Measurements from ENCODE around the gene ABHD17A.

ABHD17A gene

DNA sequence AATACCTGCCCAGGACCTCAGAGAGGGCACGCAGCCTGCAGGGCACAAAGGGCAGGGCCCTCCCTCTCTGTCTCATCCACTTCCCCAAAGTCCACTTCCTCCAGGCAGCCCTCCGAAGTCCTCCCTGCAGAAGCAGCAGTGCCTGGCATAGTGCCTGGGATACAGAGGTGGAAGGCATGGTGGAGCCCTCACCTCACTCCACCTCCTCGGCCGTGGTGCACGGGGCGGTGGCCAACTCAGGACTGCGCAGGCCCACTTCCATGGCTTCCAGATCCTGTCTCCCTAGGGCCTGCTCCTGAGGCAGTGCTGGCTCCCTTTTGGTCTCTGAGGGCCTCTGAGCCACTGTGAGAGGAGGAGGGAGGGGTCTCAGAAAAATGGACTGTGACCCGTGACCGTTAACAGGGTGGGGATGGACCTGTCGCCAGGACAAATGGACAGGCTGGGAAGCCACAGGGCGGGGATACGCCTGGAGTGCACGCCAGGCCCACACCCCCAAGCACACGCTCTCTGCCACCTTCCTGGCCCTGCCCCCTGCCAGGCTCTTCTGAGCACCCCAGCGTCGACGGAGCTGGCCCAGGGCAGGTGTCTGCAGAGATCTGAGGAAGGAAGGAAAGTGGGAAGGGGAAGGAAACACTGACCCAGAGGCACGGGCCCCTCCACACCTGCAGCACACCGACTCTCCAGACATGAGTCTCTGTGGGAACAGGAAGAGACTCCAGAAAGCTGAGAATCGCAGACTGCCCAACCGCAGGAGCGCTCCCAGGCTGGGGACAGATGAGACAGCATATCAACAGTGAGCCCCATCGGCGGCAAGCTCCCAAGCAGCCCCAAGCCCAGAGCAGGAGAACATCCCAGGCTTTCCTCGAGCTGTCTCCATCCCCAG lies 45.4 kb downstream of the ABHD17A start:
- no peak for DNase-seq (ENCODE audit: low spot score)

DNA sequence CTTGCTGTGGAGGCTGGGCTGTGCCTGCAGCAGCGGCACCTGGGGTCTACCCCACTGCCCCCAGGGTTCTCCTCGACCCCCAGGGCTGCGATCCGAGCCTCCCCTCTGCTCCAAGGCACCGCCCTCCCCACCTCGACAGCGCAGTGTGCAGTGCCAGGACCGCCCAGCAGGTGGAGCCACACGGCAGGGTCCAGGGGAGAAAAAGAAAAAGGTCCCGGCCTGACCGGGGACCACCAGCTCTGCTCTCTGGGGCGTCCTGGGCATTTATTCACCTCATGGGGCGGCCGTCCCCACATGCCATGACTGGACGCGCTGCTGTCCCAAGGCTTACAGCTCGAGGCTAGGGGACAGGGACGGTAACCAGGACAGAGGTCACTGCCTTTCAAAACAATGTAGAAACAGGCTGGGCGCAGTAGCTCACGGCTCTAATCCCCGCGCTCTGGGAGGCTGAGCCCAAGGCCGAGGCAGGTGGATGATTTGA lies 47.6 kb downstream of the ABHD17A start:
- no peak for DNase-seq (ENCODE audit: low spot score)

GRCh38 chr19:1837222-1837565 lies 48.1 kb downstream of the ABHD17A start:
- DNase-seq (ENCODE audit: low spot score) = no peak

DNA sequence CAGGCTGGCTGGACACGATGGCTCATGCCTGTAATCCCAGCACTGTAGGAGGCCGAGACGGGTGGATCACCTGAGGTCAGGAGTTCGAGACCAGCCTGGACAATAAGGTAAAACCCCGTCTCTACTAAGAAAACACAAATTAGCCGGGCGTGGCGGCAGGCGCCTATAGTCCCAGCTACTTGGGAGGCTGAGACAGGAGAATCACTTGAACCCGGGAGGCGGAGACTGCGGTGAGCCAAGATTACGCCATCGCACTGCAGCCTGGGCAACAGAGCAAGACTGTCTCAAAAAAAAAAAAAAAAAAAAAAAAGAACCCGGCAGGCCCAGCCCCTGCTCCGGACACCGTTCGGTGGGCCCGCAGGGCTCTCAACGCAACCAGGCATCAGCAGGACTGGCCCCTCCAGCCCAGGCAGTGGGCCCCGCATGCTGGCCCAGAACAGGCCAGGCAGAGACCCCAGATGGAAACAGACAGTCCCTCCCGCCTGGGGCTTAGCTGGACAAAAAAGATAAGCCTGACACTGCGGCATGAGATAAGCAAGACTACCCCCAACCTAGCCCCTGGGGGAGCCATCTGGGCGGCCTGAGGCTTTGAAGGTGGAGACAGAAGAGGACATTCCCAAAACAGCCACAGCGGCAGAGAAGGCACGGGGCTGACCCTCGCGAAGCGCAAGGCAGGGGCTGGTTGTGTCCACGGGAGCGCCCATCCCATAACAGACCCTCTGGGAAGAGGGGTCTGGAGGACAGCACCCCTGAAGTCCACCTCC lies 48.7 kb downstream of the ABHD17A start:
- DNase-seq (ENCODE audit: low spot score) = no peak

GRCh38 chr19:1833540-1833939 lies 51.8 kb downstream of the ABHD17A start:
- no peak for DNase-seq (ENCODE audit: low spot score)

DNA sequence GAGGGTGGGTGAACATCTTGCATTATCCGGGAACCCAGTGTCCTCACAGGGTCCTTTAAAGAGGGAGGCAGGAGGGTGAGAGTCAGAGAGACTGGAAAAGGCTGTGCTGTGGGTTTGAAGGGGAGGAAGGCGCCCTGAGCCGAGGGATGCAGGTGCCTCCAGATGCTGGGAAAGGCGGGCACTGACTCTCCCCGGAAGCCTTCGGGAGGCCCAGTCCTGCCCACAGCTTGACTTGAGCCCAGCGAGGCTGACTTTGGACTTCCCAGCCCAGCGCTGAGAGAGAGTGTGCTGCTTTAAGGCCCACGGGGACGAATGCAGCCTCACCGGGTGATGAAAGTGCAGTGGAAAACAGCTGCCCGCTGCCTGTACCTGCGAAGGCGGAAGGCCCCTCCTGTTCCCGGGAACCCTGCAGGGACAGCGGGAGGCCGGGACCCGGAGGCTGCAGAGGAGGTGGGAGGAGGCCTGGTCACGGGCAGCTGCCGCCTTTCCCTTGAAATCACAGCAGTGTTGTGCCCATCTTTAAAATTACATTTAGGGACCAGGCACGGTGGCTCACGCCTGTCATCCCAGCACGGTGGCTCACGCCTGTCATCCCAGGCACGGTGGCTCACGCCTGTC lies 53.1 kb downstream of the ABHD17A start:
- DNase-seq (ENCODE audit: low spot score) = no peak

- no peak for DNase-seq (ENCODE audit: low spot score)
Observed at GRCh38 chr19:1830978-1831377, 54.3 kb downstream of the ABHD17A start.

DNA sequence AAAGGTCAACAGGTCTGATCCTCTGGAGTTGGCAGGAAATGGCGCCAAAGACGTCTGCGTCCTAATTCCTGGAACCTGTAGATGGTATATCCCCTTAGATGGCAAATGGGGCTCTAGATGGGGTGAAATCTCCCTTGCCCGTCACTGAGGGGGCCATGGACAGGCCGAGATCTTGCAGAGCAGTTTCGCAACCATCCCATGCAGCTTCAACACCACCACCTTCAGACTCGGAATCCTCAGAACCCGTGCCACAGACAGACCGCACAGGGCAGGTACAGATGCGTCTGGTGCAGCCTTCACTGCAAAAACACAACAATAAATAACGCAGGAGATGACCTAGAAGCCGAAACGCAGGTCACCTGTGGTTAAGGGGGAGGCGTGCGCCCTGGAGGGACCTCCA lies 54.7 kb downstream of the ABHD17A start:
- DNase-seq (ENCODE audit: low spot score) = no peak

DNA sequence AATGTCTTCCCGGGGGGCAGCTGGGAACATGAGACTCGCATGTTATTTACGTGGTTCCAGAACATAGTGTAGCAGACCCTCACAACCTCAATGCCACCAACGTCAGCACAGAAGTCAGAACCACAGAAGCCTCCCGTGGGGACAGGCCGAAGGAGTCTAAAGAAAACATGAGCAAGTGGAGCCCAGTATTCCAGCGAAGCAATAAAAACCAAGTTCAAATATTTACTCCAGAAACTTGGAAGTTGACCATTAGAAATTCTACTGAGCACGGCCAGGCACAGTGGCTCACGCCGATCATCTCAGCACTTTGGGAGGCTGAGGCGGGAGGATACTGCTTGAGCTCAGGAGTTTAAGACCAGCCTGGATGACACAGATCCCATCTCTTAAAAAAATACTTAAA lies 55.3 kb downstream of the ABHD17A start:
- no peak for DNase-seq (ENCODE audit: low spot score)

DNA sequence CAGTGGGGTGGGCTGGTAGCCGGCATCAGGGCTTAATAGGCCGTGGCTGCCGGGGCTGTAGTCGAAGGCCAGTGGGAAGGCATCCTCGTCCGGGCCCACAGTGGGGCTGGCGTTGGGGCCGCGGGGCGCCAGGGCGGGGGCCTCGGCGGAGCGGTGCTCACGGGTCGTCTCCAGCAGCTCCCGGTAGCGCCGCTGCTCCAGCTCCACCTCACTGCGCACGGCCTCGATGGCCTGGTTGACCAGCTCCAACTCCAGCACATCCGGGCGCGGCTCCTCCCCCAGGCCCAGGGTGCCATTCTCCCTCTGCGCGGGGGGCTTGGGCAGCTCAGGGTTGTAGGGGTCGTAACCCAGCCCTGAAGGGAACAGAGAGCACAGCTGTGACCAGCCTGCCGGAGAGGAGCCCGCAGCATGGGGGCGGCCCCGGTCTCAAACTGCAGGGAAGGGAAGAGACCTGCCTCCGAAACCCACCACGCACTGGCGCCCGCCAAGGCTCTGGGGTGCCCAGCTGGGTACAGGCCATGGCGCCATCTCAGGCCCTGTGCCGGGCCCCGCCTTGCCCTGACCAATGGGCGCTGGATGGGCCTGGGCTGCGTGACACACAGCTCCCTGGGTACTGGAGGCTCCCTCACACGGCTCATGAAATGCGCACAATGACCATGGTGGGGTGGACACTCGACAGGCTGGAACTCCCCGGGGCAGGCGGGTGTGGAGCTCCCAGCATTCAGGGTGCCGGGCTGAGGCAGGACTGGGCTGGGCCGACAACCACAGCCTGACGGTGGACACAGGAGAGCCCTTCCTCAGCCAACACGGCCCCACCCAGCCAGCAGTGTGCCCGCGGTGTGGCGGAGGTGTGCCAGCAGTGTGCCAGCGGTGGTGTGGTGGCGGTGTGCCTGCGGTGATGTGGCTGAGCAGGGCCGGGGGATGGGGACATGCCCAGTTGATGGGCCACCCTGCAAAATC lies 56.7 kb downstream of the ABHD17A start:
- no peak for DNase-seq (ENCODE audit: low spot score)

DNA sequence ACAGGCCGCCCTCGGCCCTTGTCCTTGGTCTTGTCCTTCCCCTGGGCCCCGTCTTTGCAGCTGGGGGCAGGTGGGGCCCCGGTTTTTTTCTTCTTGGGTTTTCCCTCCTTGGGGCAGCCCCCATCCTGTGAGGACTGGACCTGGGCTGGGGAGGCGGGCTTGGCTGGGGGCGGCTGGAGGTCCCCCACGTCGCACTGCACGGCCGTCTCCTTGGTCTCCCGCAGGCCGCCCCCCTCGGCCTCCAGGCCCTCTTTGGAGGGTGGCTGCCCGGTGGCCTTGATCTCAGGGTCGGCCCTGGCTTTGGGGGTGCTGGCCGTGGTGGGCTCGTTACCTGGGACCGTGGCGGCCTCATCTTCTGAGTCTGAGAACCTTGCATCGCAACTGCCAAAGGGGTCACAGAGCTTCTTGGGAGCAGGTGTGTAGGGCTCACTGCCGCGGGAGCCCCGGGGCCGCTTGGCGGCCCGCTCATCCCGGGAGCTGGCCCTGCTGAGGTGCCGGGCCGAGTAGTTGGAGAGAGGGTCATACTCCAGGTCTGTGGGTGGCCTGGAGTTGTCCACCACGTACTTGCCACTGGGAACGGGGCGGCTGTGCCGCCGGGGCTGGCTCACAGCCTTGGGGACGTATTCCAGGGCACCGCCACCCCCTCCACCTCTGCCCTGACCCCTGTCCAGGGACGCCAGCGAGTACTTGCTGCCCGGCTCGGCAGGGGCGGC lies 57.6 kb downstream of the ABHD17A start:
- DNase-seq (ENCODE audit: low spot score) = no peak
